Lower lobe of right lung (tissue), 2 donors: ENCODE results near the gene DOCK6. TPM values are rescaled to one million over a fixed set of nuclear protein-coding genes. Genes with fewer than 3 reads are reported as not detected.
A peak's percentile ranks its signal among the peaks of the same experiment; 100 is the strongest.

ENCODE experiments used
- ATAC-seq, 2 donors: fragments of 200-7000 bp; cut with Tn5 transposase; one replicate each; pipeline ENCODE4 v1.9.1; 2020 to 2022; ENCODE audit warnings: mild to moderate bottlenecking in 2 of 2, moderate library complexity in 2 of 2
- DNase-seq: peaks from one replicate; pipeline ENCODE4 v3.0.0-alpha.2; 2020
- H3K27ac ChIP-seq: fragments of 200-600 bp; one replicate; pipeline ENCODE4 v1.8.0; 2022
- H3K27me3 ChIP-seq: fragments of 200-600 bp; one replicate; pipeline ENCODE4 v1.8.0; 2022; ENCODE audit warnings: low read depth
- H3K36me3 ChIP-seq: fragments of 200-600 bp; one replicate; pipeline ENCODE4 v1.8.0; 2022; ENCODE audit warnings: mild to moderate bottlenecking
- H3K4me1 ChIP-seq: fragments of 200-600 bp; one replicate; pipeline ENCODE4 v1.8.0; 2022
- H3K4me3 ChIP-seq: fragments of 200-600 bp; one replicate; pipeline ENCODE4 v1.8.0; 2022; ENCODE audit warnings: mild to moderate bottlenecking
- H3K9me3 ChIP-seq: fragments of 200-600 bp; one replicate; pipeline ENCODE4 v1.8.0; 2022
- CTCF ChIP-seq: fragments of 200-600 bp; IDR thresholded peaks from one replicate; pipeline ENCODE4 v1.8.0; 2022; ENCODE audit warnings: antibody characterized with exemption, mild to moderate bottlenecking
- intact Hi-C: fragments of 100-400 bp; cut with DNase I; formaldehyde crosslinking; loops from one replicate; pipeline ENCODE4 v1.11.0; 2022
- total RNA-seq: library from RNA; stranded (reverse); fragmentation: NEBNext Ultra II Directional; extraction: Animal tissue kit (Norgen Biotek cat#: 25700); gene quantifications from one replicate; pipeline ENCODE4 v1.2.1, GENCODE V29; 2021
- donor health status: DM: no; HTN: yes; CAD: no; lungs with severe emphysema.

Gene DOCK6
- total RNA-seq, 1 donor from 2014 or later, result 106 TPM

GRCh38 chr19:11291415-11291814, 29.1 kb upstream of the DOCK6 start:
- Histone ChIP-seq H3K27ac (no peak overlapping the region), H3K4me3 (no peak overlapping the region), H3K4me1 (peaks cover 32% of the 10 kb centered on the region), H3K36me3 (no peaks in the 10 kb centered on the region), H3K9me3 (no peaks in the 10 kb centered on the region), H3K27me3 (no peaks in the 10 kb centered on the region)
- TF ChIP-seq CTCF, result no peak
- ATAC-seq (no peak), DNase-seq (no peak)
- intact Hi-C loops, result no loop called here

GRCh38 chr19:11290256-11290655, 27.9 kb upstream of the DOCK6 start:
- Histone ChIP-seq H3K9me3 (no peaks in the 10 kb centered on the region), H3K4me3 (no peak overlapping the region), H3K27me3 (no peaks in the 10 kb centered on the region), H3K36me3 (no peaks in the 10 kb centered on the region), H3K27ac (no peak overlapping the region), H3K4me1 (peaks cover 29% of the 10 kb centered on the region)
- ATAC-seq, result no peak
- no peak for TF ChIP-seq CTCF
- DNase-seq, result no peak
- intact Hi-C loops, result no loop called here

GRCh38 chr19:11288349-11288748, 26.0 kb upstream of the DOCK6 start:
- H3K9me3 ChIP-seq, result no peaks in the 10 kb centered on the region
- DNase-seq (no peak), ATAC-seq (no peak)
- intact Hi-C loops, result no loop called here
- TF ChIP-seq CTCF, result peak; percentile 45
- H3K4me3 ChIP-seq, result no peak overlapping the region
- no peak overlapping the region for H3K27ac ChIP-seq
- peaks cover 19% of the 10 kb centered on the region for H3K4me1 ChIP-seq
- no peaks in the 10 kb centered on the region for H3K27me3 ChIP-seq
- no peaks in the 10 kb centered on the region for H3K36me3 ChIP-seq

GRCh38 chr19:11286312-11286974, 24.1 kb upstream of the DOCK6 start:
- ATAC-seq (peak; percentile 47 to 64), DNase-seq (no peak)
- H3K27me3 ChIP-seq, result peaks cover 6% of the 10 kb centered on the region
- peaks cover 16% of the 10 kb centered on the region for H3K4me1 ChIP-seq
- H3K9me3 ChIP-seq, result no peaks in the 10 kb centered on the region
- no peaks in the 10 kb centered on the region for H3K36me3 ChIP-seq
- peak; percentile 47 for TF ChIP-seq CTCF
- H3K27ac ChIP-seq, result peak overlapping the region; percentile 44
- no peak overlapping the region for H3K4me3 ChIP-seq
- intact Hi-C loops, result no loop called here

GRCh38 chr19:11284515-11284914, 22.2 kb upstream of the DOCK6 start:
- intact Hi-C loops, result no loop called here

More at GRCh38 chr19:11284515-11284914, 22.2 kb upstream of the DOCK6 start:
- DNase-seq (no peak), ATAC-seq (no peak)
- no peaks in the 10 kb centered on the region for H3K36me3 ChIP-seq
- no peak overlapping the region for H3K27ac ChIP-seq
- TF ChIP-seq CTCF, result no peak
- peaks cover 21% of the 10 kb centered on the region for H3K4me1 ChIP-seq
- H3K4me3 ChIP-seq, result no peak overlapping the region
- H3K9me3 ChIP-seq, result no peaks in the 10 kb centered on the region
- H3K27me3 ChIP-seq, result peaks cover 6% of the 10 kb centered on the region
